Smooth muscle cell (in vitro differentiated cells): Measurements from ENCODE around the gene GPR39. TPM values are rescaled to one million over a fixed set of nuclear protein-coding genes. Genes with fewer than 3 reads are reported as not detected.

ENCODE experiments used
- DNase-seq: peaks from one replicate; lab custom pipeline; 2025; ENCODE audit not compliant: unreplicated experiment; lab: John Stamatoyannopoulos, UW
- H2AFZ ChIP-seq: fragments of 200-600 bp; sonication (generic); 2 replicates; pipeline ENCODE4 v1.6.0; 2016; ENCODE audit warnings: antibody characterized with exemption, low read depth, mild to moderate bottlenecking
- H3F3A ChIP-seq: fragments of 200-600 bp; sonication (generic); 2 replicates; pipeline ENCODE4 v1.6.0; 2017; ENCODE audit warnings: antibody characterized with exemption, low read depth
- H3K27ac ChIP-seq: fragments of 200-600 bp; sonication (generic); 2 replicates; pipeline ENCODE4 v1.5.1; 2016; ENCODE audit warnings: low read depth, mild to moderate bottlenecking
- H3K27me3 ChIP-seq: fragments of 200-600 bp; sonication (generic); 2 replicates; pipeline ENCODE4 v1.6.1; 2016; ENCODE audit warnings: low read depth, mild to moderate bottlenecking
- H3K36me3 ChIP-seq: fragments of 200-600 bp; sonication (generic); 2 replicates; pipeline ENCODE4 v1.5.1; 2016; ENCODE audit warnings: low read depth
- H3K4me1 ChIP-seq: fragments of 200-600 bp; sonication (generic); 2 replicates; pipeline ENCODE4 v1.5.1; 2016; ENCODE audit warnings: low read depth
- H3K4me2 ChIP-seq: fragments of 200-600 bp; sonication (generic); 2 replicates; pipeline ENCODE4 v1.6.0; 2016; ENCODE audit warnings: mild to moderate bottlenecking
- H3K4me3 ChIP-seq: fragments of 200-600 bp; sonication (generic); 2 replicates; pipeline ENCODE4 v1.5.1; 2016; ENCODE audit warnings: mild to moderate bottlenecking
- H3K79me2 ChIP-seq: fragments of 200-600 bp; sonication (generic); 2 replicates; pipeline ENCODE4 v1.6.0; 2016; ENCODE audit warnings: low read depth, mild to moderate bottlenecking
- H3K9ac ChIP-seq: fragments of 200-600 bp; sonication (generic); 2 replicates; pipeline ENCODE4 v1.6.0; 2016; ENCODE audit warnings: low read depth
- H3K9me3 ChIP-seq: fragments of 200-600 bp; sonication (generic); replicated peaks from 2 replicates; pipeline ENCODE4 v1.5.1; 2016; ENCODE audit warnings: low read depth
- H4K20me1 ChIP-seq: fragments of 200-600 bp; sonication (generic); 2 replicates; pipeline ENCODE4 v1.6.0; 2016; ENCODE audit warnings: low read depth
- WGBS: methylation state at CpG from one replicate; pipeline ENCODE4 v1.1.7; 2016; ENCODE audit warnings: low lambda C conversion rate; 5-methylcytosine and 5-hydroxymethylcytosine counted together
- polyA plus RNA-seq: library from polyadenylated mRNA; unstranded; fragments of >200 nt; fragmentation: Nextera tagmentation; extraction: Ambion mirVana; gene quantifications from 2 replicates; pipeline ENCODE4 v1.2.1, GENCODE V29; 2016
- total RNA-seq: library from RNA; depleted of rRNA; stranded (reverse); fragments of >200 nt; gene quantifications from 2 replicates; pipeline ENCODE4 v1.2.3, GENCODE V29; 2014
- TF ChIP-seq, protein P1 (sequence below): fragments of 200-600 bp; sonication (generic); IDR thresholded peaks from 2 replicates; pipeline ENCODE4 v1.5.1; 2017; ENCODE audit warnings: borderline replicate concordance, mild to moderate bottlenecking, antibody characterized with exemption; ENCODE audit not compliant: insufficient read depth, poor library complexity, severe bottlenecking

GPR39 gene
- total and polyA plus RNA-seq, 2 experiments from 2014 or later: 0.87 to 1.4 TPM

DNA sequence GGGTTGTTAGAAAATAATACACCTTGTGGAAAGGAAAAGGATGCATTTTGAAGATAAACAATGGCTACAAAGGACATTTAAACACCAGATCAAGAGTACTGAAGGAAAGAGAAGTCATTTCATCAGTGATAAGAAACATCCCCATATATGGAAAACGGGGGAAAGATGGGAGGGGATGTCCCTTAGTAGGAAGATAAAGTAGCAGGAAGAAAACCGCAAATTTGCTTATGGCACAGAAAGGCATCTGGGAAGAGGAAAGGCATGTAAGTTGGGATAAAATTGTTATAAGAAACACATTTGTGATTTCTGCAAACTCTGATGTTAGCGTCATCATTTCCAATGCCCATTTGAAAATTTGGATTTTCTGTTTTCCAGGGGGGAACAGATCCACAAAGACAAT lies 263.9 kb downstream of the GPR39 start:
- Histone ChIP-seq H3F3A (no peaks in the 10 kb centered on the region), H3K9ac (no peak overlapping the region), H3K27ac (no peak overlapping the region), H3K9me3 (no peaks in the 10 kb centered on the region), H3K36me3 (no peaks in the 10 kb centered on the region), H4K20me1 (no peaks in the 10 kb centered on the region), H3K4me1 (no peaks in the 10 kb centered on the region), H3K27me3 (no peaks in the 10 kb centered on the region), H2AFZ (no peak overlapping the region), H3K79me2 (no peaks in the 10 kb centered on the region), H3K4me3 (no peak overlapping the region), H3K4me2 (no peak overlapping the region)
- TF ChIP-seq, protein P1, sequence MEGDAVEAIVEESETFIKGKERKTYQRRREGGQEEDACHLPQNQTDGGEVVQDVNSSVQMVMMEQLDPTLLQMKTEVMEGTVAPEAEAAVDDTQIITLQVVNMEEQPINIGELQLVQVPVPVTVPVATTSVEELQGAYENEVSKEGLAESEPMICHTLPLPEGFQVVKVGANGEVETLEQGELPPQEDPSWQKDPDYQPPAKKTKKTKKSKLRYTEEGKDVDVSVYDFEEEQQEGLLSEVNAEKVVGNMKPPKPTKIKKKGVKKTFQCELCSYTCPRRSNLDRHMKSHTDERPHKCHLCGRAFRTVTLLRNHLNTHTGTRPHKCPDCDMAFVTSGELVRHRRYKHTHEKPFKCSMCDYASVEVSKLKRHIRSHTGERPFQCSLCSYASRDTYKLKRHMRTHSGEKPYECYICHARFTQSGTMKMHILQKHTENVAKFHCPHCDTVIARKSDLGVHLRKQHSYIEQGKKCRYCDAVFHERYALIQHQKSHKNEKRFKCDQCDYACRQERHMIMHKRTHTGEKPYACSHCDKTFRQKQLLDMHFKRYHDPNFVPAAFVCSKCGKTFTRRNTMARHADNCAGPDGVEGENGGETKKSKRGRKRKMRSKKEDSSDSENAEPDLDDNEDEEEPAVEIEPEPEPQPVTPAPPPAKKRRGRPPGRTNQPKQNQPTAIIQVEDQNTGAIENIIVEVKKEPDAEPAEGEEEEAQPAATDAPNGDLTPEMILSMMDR: no peak
- WGBS: 83% methylated on average over 3 of the region's 3 CpGs
- DNase-seq: no peak

DNA sequence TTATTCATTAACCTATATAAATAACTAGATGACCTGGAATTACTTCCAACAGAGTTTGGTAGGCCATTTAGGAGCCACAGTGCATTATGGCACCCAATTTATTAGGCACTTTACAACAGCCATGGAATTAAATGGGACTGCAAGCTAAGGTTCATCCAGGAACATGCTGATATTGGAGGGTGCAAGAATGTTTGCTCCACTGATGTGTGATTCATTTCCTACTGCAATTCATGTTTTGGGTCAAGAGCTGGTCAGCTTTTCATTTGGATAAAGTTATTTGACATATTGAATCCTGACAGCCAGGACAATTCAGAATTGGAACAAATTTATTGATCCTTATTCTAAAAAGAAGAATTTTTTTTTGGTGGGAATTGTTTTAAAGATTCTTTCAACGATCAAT lies 265.2 kb downstream of the GPR39 start:
- Histone ChIP-seq H3K27ac (no peak overlapping the region), H3K9me3 (no peaks in the 10 kb centered on the region), H4K20me1 (no peaks in the 10 kb centered on the region), H3K9ac (no peak overlapping the region), H3K4me2 (no peak overlapping the region), H3K36me3 (no peaks in the 10 kb centered on the region), H3K4me3 (no peak overlapping the region), H3K4me1 (no peaks in the 10 kb centered on the region), H3K27me3 (no peaks in the 10 kb centered on the region), H3F3A (no peaks in the 10 kb centered on the region), H3K79me2 (no peaks in the 10 kb centered on the region), H2AFZ (no peak overlapping the region)
- DNase-seq: no peak
- TF ChIP-seq, protein P1: no peak
- 90% methylated on average over 1 of the region's 1 CpG for WGBS

DNA sequence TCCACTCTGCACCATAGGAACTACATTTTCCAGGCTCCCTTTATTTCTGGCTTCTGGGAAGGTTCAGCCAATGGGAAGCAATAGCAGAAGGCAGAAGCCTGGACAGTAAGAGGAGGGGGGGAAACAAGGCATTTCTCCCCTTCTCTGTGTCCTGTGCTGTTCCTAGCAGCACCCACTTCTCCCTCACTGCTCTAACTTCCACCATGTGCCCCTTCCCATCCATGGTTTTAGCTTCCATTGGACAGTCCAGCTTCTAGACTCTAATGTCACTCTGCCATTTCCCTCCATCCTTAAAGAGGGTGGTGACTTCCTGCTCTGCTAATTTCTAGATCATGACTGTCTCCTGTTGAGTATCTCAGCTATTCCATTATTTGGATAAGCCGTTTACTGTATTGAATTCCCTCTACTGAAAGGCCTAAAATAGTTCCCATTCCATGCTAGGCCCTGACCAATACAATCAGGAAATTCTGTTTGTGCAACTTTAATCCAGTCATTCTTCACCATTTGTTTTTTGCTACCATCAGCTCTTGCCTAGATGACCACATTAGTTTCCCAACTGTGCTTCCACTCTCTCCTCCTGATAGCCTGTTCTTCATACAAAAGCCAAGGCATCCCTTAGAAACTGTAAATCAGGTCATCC lies 274.2 kb downstream of the GPR39 start:
- Histone ChIP-seq H3K9ac (no peak overlapping the region), H3K4me1 (no peaks in the 10 kb centered on the region), H3K36me3 (no peaks in the 10 kb centered on the region), H3K4me2 (no peak overlapping the region), H3F3A (no peaks in the 10 kb centered on the region), H2AFZ (no peak overlapping the region), H3K27ac (no peak overlapping the region), H3K79me2 (no peaks in the 10 kb centered on the region), H3K9me3 (no peaks in the 10 kb centered on the region), H3K27me3 (no peaks in the 10 kb centered on the region), H4K20me1 (no peaks in the 10 kb centered on the region), H3K4me3 (no peak overlapping the region)
- WGBS: 90% methylated on average over 1 of the region's 1 CpG
- TF ChIP-seq, protein P1: no peak
- no peak for DNase-seq

DNA sequence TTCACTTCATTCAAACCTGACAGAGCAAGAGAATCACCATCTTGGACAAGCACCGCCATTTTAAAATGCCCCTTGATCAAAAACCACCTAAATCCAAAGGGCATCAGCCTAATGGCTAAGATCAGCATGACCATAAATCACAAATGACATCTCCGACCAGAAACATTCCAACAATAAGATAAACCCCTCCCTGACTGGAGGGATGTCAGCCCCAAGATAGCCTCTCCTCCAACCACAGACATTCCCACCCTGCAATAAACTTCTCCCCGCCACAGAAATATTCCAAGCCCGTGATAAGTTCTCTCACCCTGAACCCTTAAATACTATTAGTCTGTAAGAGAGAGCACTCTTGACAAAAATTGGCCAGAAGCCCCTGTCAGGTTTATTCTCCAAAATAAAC lies 275.0 kb downstream of the GPR39 start:
- Histone ChIP-seq H3F3A (no peaks in the 10 kb centered on the region), H3K79me2 (no peaks in the 10 kb centered on the region), H2AFZ (no peak overlapping the region), H4K20me1 (no peaks in the 10 kb centered on the region), H3K9me3 (no peaks in the 10 kb centered on the region), H3K4me3 (no peak overlapping the region), H3K36me3 (no peaks in the 10 kb centered on the region), H3K27ac (no peak overlapping the region), H3K4me2 (no peak overlapping the region), H3K27me3 (no peaks in the 10 kb centered on the region), H3K4me1 (no peaks in the 10 kb centered on the region), H3K9ac (no peak overlapping the region)
- TF ChIP-seq, protein P1: no peak
- DNase-seq: no peak
- 70% methylated on average over 4 of the region's 4 CpGs for WGBS
